IMR-90 (cell line): Measurements from ENCODE around the gene MED13.

ENCODE experiments used
- CEBPB ChIP-seq: IDR thresholded peaks from 2 replicates; pipeline ENCODE4 v1.6.1; 2012; ENCODE audit warnings: low read depth, low read length, improper control_type of control experiment
- CHD1 ChIP-seq: IDR thresholded peaks from 2 replicates; pipeline ENCODE4 v1.6.1; 2012; ENCODE audit warnings: low read depth, low read length, improper control_type of control experiment
- CTCF ChIP-seq: conservative IDR thresholded peaks from 2 replicates; pipeline ENCODE4 v1.5.1; 2012; ENCODE audit warnings: mild to moderate bottlenecking, low read depth, low read length, improper control_type of control experiment
- FOS ChIP-seq: fragments of 150-350 bp; IDR thresholded peaks from 2 replicates; pipeline ENCODE4 v1.6.1; 2016; ENCODE audit warnings: low read depth, low read length
- MAFK ChIP-seq: IDR thresholded peaks from 2 replicates; pipeline ENCODE4 v1.6.1; 2012; ENCODE audit warnings: low read depth, low read length, improper control_type of control experiment
- MXI1 ChIP-seq: IDR thresholded peaks from 2 replicates; pipeline ENCODE4 v1.6.1; 2012; ENCODE audit warnings: low read depth, mild to moderate bottlenecking, low read length, moderate library complexity, borderline replicate concordance
- POLR2A ChIP-seq: IDR thresholded peaks from 2 replicates; pipeline ENCODE4 v1.6.1; 2012; ENCODE audit warnings: mild to moderate bottlenecking, low read depth, low read length
- RAD21 ChIP-seq: IDR thresholded peaks from 2 replicates; pipeline ENCODE4 v1.6.1; 2012; ENCODE audit warnings: low read length, improper control_type of control experiment
- RCOR1 ChIP-seq: IDR thresholded peaks from 2 replicates; pipeline ENCODE4 v1.6.1; 2012; ENCODE audit warnings: mild to moderate bottlenecking, low read length, improper control_type of control experiment; ENCODE audit not compliant: insufficient replicate concordance
- SMC3 ChIP-seq: fragments of 150-350 bp; IDR thresholded peaks from 2 replicates; pipeline ENCODE4 v1.6.1; 2016; ENCODE audit warnings: low read depth, mild to moderate bottlenecking, antibody characterized with exemption, low read length, moderate library complexity

GRCh38 chr17:61980535-61980934 is 84.5 kb downstream of the MED13 start:
- no peak for TF ChIP-seq CTCF
- TF ChIP-seq RAD21 = no peak
- TF ChIP-seq MAFK = no peak
- TF ChIP-seq MXI1 = no peak
- no peak for TF ChIP-seq CEBPB
- no peak for TF ChIP-seq RCOR1
- TF ChIP-seq POLR2A = no peak
- no peak for TF ChIP-seq FOS
- TF ChIP-seq CHD1 = no peak
- no peak for TF ChIP-seq SMC3
